GM18502 (cell line): Measurements from ENCODE around the gene CACTIN.
"Not testable (repeated sequence)": the region's sequence is repeated elsewhere in the genome, so short reads cannot be mapped to it uniquely, and the experiment has no call there.

ENCODE experiments used
- ATAC-seq: cut with Tn5 transposase; IDR thresholded peaks from one replicate; pipeline ENCODE4 v1.9.1; 2021; ENCODE audit warnings: mild to moderate bottlenecking; ENCODE audit not compliant: unreplicated experiment, poor library complexity

Gene CACTIN

DNA sequence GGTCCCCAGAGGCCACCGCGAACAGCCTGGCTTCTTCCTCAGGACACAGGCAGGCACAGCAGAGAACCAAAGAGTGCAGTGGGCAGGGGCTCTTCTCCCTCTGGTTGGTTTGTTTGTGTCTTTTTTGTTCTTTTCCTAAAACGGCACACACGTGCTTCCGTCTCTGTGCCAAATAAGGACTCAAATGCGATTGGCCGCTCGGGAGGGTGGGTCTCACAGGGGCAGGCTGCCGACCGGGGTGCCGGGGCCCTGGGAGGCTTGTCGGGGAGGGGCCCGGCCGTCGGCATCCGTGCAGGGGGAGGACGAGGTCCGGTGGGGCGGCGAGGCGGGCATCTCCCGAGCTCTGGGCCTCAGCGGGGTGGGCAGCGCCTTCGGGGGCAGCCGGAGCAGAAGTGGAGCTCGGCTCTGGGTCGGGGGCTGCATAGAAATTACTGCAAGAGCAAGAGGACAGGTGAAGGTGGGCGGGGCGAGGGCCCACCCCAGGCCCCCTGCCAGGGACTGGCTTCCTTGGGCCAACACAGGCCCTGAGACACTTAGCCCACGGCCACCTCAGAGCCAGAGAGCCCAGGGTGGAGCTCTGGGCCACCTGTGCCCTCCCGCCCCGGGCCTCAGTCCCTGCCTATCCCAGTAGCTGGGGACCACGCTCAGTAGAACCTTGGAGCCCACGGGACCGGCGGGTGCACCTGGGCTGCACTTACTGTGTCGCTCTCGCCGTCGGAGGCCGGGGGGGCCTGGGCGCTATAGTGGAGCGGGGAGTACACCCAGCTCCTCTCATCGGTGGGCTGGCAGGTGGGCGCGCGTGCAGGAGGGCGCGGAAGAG is 6.4 kb upstream of the CACTIN start:
- ATAC-seq: no peak

DNA sequence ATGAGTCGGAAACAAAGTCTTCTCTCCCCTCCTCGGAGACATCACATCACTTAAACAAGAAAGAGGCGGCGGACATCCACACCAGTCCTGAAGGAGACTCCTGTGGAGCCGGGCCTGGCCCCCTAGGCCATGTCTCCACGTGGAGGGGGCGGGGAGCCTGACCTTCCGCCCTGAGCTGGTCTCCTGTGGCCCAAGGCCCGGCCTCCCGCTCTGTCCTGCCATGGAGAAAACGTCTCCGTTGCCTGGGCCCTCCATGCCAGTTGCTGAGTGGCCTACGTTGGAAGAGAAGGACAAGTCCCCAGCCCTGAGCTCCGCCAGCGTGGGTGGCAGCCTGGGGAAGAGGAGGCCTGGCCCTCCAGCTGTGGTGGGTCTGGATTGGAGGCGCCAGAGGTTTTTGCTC is 5.5 kb upstream of the CACTIN start:
- no peak for ATAC-seq

DNA sequence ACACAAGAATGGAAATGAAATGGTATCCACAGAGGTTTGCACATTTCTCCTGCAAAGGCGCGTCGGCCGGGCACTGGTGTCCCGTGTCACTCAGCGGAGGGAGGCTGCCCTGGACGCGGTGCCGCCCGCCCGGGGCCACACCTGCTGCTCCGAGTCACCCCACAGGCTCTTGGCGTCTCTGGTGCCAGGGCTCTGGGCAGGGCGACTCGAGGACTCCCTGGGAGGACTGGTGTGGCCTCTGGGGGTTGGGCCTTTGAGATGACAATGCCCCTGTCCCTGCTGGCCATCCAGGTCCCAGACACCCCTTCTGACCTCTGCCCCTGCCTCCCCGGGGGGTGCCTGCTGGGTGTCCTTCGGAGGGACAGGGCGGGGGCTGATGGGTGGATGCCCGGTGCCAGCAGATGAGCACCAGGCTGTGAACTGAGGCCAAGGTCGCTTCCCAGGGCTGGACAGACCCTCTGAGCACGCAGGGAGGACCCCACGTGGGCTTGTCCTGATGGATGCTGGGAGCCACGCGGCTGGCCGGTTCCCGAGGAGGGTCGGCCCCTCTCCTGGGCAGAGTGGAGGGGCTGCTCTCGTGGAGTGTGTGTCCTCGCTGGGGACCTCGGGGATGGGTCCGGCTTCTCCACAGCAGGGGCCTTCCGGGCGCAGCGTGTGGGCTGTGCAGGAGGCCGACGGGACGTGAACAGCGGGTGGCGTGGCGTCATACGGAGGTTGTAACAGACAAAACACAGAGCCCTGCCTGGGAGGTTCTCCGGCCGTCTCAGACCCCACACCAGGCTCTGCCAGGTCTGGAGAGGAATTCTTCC is 4.7 kb upstream of the CACTIN start:
- ATAC-seq: no peak

DNA sequence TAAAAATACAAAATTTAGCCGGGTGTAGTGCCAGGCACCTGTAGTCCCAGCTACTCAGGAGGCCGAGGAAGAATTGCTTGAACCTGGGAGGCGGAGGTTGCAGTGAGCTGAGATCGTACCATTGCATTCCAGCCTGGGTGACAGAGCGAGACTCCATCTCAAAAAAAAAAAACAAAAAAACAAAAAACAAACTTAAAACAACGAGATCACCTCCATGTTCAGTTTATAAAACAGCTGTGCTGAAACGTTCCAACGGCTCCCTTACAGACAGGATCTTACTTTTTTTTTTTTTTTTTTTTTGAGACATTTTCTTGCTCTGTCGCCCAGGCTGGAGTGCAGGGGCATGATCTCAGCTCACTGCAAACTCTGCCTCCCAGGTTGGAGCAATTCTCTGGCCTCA is 2.2 kb upstream of the CACTIN start:
- not testable (repeated sequence) for ATAC-seq

DNA sequence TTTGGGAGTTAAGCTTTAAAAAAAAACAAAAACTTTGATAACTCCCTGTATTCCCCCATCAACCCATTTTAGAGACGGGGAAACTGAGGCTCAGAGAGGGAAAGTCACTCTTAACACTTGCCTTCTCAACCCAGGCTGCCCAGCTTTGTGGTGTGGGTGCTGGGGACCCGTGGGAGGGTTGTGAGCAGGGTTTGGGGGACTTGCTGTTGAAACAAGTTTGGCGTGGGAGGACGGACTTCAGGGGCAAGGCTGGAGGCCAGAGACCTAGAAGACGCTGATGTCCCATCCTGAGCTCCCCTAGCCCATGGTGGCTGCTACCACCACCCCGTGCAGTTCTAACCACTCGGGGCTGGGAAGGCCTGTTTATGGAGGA is 747 bp upstream of the CACTIN start:
- ATAC-seq: no peak

DNA sequence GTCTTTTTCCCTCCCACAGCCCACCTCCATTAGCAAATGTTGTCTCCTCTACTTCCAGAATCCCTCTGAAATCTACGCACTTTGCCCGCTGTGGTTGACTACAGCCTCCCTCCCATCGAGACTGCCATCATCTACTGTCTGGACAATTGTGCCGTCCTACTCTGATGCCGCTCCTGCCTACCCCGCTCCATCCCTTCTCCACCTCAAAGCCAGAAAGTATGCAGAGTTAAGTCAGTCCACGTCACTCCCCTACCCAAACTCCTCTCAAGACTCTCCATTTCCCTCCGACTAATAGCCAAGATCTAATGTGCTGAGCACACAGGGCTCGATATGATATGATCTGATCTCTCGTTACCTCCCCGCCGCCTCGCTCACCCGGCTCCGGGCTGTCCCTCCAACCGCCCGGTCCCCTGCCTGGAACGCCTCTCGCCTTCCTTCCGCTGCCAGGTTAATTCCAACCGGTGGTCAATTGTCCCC is 556 bp downstream of the CACTIN start:
- ATAC-seq: peak; percentile 8

DNA sequence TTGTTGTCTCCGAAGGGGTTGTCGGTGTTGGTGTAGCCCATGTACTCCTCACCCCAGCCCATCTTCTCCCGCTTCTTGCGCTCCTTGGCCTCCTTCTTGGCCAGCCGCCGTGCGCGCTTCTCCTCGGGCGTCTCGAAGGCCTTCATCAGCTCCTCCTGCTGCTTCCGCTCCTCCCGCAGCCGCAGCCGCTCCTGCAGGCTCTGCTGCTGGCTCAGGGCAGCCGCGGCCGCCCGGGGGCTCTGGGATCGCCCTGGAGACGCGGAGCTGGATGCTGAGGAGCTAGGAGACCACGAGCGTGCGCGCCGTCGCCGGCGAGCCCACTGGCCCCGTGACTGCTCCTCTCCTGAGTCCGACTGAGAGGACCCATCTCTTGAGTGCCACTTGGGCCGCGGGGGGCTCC is 2.9 kb downstream of the CACTIN start:
- no peak for ATAC-seq

DNA sequence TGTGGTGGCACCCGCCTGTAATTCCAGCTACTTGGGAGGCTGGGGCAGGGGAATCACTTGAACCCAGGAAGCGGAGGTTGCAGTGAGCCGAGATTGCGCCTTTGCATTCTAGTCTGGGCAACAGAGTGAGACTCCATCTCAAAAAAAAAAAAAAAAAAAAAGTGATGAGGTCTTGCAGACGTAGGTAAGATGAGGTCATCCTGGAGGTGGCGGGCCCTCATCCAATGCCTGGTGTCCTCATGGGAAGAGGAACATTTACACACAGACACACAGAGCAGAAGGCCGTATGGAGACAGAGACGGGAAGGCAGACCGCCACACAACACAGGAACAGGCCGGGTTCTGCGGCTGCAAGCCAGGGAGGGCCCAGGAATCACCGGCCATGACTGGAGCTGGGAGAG is 4.4 kb downstream of the CACTIN start:
- ATAC-seq: no peak

DNA sequence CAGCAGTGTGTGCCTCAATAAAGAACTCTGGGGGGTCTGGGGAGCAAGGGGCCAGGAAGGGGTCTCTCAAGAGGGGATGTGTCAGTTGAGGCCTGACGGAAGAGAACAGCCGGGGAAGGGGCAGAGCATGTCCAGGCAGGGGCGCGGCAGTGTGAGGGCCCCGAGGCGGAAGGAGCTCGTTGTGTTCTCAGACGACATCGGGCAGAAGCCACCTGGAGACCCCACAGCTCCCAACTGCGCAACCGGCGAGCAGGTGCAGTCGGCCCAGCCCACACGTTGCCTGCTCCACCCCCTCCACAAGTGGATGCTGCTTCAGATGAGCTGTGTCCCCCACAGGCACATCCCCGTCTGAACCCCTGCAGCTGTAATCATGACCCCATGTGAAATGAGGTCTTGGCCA is 4.9 kb downstream of the CACTIN start:
- ATAC-seq: no peak

DNA sequence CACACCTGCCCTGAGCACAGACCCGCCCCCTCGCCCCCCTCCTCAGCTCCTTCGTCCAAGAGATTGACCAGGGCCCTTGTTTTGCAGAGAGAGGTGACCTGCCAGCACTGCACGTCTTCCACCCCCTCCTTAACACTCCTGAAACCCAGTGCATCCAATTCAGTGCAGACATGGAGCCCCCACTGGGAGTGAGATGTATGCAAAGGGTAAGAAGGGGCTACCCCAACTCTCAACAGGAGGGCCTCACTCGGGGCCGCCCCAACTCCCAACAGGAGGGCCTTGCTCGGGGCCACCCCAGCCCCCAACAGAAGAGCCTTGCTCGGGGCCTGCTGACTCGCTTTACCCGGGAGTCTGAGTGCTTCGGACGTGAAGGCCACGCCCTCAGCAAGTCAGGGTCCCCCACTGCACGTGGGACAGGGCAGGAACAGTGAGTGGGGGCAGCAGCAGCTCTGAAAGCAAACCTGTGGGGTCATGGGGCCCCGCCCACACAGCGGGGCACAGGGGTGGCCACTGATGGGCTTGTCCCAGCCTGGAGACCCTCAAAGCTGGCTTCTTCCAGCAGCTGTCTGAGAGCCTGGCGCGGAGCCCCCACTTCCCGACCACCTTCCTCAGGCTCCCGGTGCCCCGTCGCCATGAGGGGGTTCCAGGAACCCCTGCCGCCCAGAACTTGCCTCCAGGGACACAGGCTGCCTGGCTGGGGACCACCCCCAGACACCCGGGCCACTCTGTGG is 5.6 kb downstream of the CACTIN start:
- ATAC-seq: no peak

DNA sequence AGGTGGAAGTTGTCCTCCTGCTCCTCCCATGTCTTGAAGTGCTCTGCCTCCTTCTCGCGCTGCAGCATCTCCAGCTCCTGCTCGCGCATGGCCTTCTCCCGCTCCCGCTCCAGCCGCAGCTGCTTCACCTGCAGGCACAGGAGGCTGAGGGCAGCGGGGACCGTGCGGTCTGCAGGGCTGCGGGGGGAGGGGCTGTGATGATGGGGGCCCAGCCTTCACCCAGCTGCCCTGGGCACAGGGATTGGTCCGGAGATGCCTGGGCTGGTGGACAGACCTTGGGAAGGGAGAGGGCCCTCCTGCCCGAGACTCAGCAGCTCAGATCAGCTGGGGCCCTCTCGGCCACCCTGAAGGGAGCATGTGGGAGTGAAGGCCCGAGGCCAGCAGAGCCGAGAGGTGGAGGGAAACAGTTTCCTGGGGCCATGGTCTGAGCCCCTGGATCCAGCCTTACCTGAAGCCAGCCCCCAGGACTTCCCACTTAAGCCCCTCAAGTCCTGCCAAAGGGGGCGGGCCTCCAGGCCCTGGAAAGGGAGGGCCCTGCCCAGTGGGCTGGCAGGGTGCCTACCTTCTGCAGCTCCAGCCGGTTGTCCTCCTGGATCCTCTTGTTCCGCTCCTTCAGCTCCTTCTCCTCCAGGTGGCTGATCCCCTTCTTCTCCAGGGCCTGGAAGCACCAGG is 6.3 kb downstream of the CACTIN start:
- ATAC-seq: no peak

DNA sequence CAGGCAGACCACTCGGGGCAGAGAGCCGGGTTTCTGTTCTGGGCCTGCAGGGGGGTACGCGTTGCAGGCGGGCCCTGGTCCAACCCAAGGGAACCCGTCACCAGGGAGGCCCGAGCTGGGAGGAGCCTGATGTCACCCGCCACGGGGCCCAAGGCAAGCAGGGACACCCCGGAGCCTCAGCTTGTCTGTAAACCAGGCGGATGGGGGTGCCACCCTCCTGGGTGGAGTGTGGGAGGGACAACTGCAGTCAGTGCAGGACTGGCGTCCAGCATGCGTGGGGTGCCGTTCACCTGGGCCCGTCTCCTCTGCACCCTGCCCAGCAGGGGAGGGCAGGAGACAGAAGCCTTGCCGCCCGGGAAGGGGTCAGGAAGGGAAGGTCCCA is 7.0 kb downstream of the CACTIN start:
- no peak for ATAC-seq

DNA sequence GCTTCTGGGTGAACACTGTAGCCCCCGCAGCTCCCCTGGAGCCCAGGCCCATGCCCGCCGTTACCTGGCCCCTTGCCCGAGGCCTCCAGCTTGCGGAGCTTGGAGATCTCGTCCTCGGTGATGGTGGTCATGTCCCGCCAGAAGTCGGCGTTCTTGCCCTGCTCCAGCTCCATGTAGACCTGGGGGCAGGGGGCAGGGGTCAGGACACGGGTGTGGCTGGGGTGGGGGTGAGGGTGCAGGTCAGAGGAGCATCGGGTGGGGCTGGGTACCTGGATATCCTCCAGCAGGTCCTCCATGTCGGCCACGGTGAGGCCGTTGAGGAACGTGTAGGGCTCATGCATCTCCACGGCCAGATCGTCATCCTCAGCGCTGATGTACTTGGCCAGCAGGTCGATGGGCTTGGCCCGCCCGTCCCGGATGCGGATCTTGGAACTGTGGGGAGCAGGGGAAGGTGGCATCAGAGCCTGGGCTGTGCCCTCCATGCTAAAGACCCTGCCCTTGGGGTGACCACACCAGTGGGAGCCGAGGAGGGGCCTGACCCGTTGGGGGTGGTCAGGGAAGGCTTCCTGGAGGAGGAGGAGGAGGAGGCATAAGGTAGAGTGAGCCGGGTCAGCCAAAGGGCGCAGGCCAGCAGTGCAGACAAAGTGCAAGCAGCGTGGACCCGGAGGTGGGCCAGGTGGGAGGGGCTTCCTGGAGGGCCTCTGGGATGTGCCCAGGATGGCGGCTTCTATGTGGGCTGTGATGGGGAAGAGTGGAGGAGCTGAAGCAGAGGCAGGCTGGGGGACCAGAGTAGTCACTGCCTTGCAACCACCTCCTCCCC is 7.6 kb downstream of the CACTIN start:
- ATAC-seq: no peak

DNA sequence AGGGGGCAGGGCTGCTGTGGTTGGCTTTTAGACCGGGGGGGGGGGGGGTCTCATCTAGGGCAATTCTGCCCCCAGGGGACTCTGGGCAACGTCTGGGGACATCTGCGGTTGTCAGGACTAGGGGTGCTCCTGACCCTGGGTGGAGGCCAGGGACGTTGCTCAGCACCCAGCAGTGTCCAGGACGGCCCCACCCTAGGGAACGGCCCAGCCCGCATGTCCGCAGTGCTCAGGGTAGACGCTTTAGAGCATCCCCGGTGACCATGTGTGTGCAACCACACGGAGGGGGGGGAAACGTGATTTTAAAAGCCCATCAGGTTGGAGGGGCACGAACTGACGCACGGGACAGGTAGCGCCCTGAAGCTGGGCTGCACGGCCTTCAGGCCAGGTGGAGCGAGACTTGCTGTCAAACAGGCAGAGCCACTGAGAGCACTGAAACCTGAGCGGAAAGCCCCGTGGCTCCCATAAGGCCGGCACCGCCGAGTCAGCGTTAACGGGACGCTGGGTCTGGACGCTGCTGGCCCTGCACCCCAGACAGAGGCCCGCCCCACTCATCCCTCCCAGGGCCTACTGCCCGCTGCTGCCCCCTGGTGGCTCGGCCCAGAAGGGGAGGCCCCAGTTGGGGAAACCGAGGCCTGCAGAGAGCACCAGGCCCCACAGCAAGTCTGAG is 8.3 kb downstream of the CACTIN start:
- ATAC-seq: no peak

DNA sequence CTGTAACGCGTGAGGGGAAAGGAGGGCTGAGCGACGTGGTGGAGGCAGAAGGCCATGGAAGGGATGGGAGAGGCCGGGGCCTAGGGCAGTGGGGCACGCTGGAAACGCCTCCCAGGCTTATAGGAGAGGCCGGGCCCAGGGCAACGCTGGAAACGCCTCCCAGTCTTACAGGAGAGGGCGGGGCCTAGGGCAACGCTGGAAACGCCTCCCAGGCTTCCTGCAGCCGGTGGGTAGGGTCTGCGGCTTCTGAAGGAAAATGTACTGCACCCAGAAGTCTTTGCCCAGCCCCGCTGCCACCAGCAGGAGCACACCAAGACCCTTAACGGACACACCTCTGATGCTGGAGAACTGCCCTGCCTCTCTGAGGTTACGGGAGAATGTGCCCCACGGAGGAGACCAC is 9.1 kb downstream of the CACTIN start:
- ATAC-seq: no peak

DNA sequence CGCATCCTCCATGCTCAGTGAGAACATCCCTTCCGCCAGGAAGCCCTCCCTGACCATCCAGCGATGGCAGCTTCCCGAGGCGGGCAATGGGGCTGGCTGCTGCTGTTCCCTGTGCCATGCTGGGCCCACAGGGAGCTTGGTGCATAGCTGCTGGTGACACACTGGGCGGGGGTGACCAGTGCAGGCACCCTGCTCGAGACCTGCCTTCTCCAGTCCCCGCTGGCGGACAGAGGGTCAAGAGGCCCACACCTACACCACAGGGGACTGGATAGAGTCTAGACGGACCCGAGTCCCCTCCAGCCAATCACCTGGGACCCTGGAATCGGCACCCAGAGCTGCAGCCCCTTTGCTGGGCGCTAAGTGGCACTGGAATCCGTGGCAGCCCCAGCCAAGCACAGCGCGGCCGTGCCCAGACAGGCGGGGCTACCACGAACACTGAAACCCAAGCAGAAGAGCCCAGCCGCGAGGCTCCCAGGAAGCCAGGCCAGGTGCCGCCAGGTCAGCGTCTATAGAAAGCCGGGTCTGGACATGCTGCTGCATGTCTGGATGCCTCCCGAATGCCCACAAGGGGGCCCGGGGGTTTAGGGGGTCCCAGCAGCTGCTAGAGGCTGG is 11.0 kb downstream of the CACTIN start:
- ATAC-seq: no peak

DNA sequence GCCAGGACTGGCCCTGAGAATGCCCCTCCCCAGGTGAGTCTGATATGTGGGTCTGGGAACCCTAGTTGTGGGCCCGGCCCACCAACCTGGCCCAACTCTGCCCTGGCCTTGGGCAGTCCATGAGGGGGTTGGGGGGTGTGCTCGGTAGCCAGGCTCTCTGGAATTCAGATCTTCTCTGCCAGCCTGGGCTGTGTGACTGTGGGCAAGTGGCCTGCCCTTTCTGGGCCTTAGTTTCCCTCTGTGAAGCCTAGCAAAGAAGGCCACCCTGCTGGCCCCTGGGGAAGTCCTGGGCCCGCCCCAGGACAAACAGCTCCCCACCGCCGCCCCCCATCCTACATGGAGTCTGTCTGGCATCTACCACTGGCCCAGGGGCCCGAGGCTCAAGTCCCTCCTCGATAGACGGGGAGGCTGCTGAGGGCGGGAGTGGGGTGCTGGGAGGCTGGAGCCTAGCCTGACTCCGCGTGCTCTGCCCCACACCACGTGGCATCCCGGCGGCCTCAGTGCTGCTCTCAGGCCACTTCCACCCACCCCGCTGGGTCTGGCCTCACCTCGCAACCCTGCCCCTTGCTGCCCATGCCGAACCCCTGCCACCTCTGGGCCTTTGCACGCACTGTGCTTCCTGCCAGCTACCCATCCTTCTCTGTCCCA is 11.6 kb downstream of the CACTIN start:
- no peak for ATAC-seq
